ENCODE data around the gene TAF3.
"Not testable (repeated sequence)": the region's sequence is repeated elsewhere in the genome, so short reads cannot be mapped to it uniquely, and the experiment has no call there.

TAF3 gene

GRCh38 chr10:7998831-7999230 is 180.5 kb downstream of the TAF3 start:
- no peak overlapping the region for H3K4me3 ChIP-seq (ENCODE audit: low read length)
- DNase-seq (ENCODE audit: low read depth, low spot score): no peak

GRCh38 chr10:8004469-8005000 is 186.2 kb downstream of the TAF3 start:
- H3K4me3 ChIP-seq (ENCODE audit: low read length): no peak overlapping the region
- no peak for DNase-seq (ENCODE audit: low read depth, low spot score)

- DNase-seq (ENCODE audit: low read depth, low spot score): no peak
- H3K4me3 ChIP-seq (ENCODE audit: low read length): no peak overlapping the region
These were observed 188.1 kb downstream of the TAF3 start for GRCh38 chr10:8006274-8006999.

GRCh38 chr10:8009031-8009430 is 190.7 kb downstream of the TAF3 start:
- no peak for DNase-seq (ENCODE audit: low read depth, low spot score)
- H3K4me3 ChIP-seq (ENCODE audit: low read length): no peak overlapping the region

GRCh38 chr10:8013006-8013405 is 194.7 kb downstream of the TAF3 start:
- no peak overlapping the region for H3K4me3 ChIP-seq (ENCODE audit: low read length)

GRCh38 chr10:8013619-8014018 is 195.3 kb downstream of the TAF3 start:
- no peak overlapping the region for H3K4me3 ChIP-seq (ENCODE audit: low read length)

More at GRCh38 chr10:8013006-8013405, 194.7 kb downstream of the TAF3 start:
- DNase-seq (ENCODE audit: low read depth, low spot score): no peak

GRCh38 chr10:8014649-8015048 is 196.3 kb downstream of the TAF3 start:
- H3K4me3 ChIP-seq (ENCODE audit: low read length): no peak overlapping the region
- no peak for DNase-seq (ENCODE audit: low read depth, low spot score)

More at GRCh38 chr10:8013619-8014018, 195.3 kb downstream of the TAF3 start:
- DNase-seq (ENCODE audit: low read depth, low spot score): no peak

GRCh38 chr10:8017277-8017676 is 199.0 kb downstream of the TAF3 start:
- no peak overlapping the region for H3K4me3 ChIP-seq (ENCODE audit: low read length)
- no peak for DNase-seq (ENCODE audit: low read depth, low spot score)

- no peak overlapping the region for H3K4me3 ChIP-seq (ENCODE audit: low read length)
- no peak for DNase-seq (ENCODE audit: low read depth, low spot score)
These were observed 205.0 kb downstream of the TAF3 start for GRCh38 chr10:8023321-8023720.

GRCh38 chr10:8023851-8024250 is 205.5 kb downstream of the TAF3 start:
- DNase-seq (ENCODE audit: low read depth, low spot score): no peak
- no peak overlapping the region for H3K4me3 ChIP-seq (ENCODE audit: low read length)

- DNase-seq (ENCODE audit: low read depth, low spot score): no peak
- H3K4me3 ChIP-seq (ENCODE audit: low read length): no peak overlapping the region
These were observed 208.3 kb downstream of the TAF3 start for GRCh38 chr10:8026349-8027259.

GRCh38 chr10:8031211-8031610 is 212.9 kb downstream of the TAF3 start:
- not testable (repeated sequence) for H3K4me3 ChIP-seq (ENCODE audit: low read length); DNase-seq (ENCODE audit: low read depth, low spot score)

- DNase-seq (ENCODE audit: low read depth, low spot score): no peak
- H3K4me3 ChIP-seq (ENCODE audit: low read length): no peak overlapping the region
These were observed 214.3 kb downstream of the TAF3 start for GRCh38 chr10:8032558-8032957.

GRCh38 chr10:8033812-8034465 is 215.6 kb downstream of the TAF3 start:
- H3K4me3 ChIP-seq (ENCODE audit: low read length): no peak overlapping the region
- DNase-seq (ENCODE audit: low read depth, low spot score): no peak

GRCh38 chr10:8034466-8035005 is 216.2 kb downstream of the TAF3 start:
- no peak overlapping the region for H3K4me3 ChIP-seq (ENCODE audit: low read length)
- DNase-seq (ENCODE audit: low read depth, low spot score): no peak

GRCh38 chr10:8035006-8035640 is 216.8 kb downstream of the TAF3 start:
- DNase-seq (ENCODE audit: low read depth, low spot score): no peak
- no peak overlapping the region for H3K4me3 ChIP-seq (ENCODE audit: low read length)

GRCh38 chr10:8035641-8036470 is 217.6 kb downstream of the TAF3 start:
- no peak overlapping the region for H3K4me3 ChIP-seq (ENCODE audit: low read length)
- DNase-seq (ENCODE audit: low read depth, low spot score): no peak
